Measurements from ENCODE around the gene TSSC4. TPM values are rescaled to one million over a fixed set of nuclear protein-coding genes. Genes with fewer than 3 reads are reported as not detected.

TSSC4 gene
- total RNA-seq, 1 donor, result 54.8 TPM

GRCh38 chr11:2423157-2424025 lies 22.8 kb downstream of the TSSC4 start:
- H3K4me3 ChIP-seq (ENCODE audit: low read depth, low read length), result no peak overlapping the region
- no peak for DNase-seq (ENCODE audit: low read depth)
- TF ChIP-seq CTCF (IDR thresholded peaks at IDR 0.05; ENCODE audit: insufficient read depth, low read depth, low read length), result no peak

- no peak overlapping the region for H3K4me3 ChIP-seq (ENCODE audit: low read depth, low read length)
- no peak for DNase-seq (ENCODE audit: low read depth)
- no peak for TF ChIP-seq CTCF (IDR thresholded peaks at IDR 0.05; ENCODE audit: insufficient read depth, low read depth, low read length)
Observed at GRCh38 chr11:2424811-2425495, 24.4 kb downstream of the TSSC4 start.

- TF ChIP-seq CTCF (IDR thresholded peaks at IDR 0.05; ENCODE audit: insufficient read depth, low read depth, low read length), result no peak
- no peak for DNase-seq (ENCODE audit: low read depth)
- no peak overlapping the region for H3K4me3 ChIP-seq (ENCODE audit: low read depth, low read length)
Observed at GRCh38 chr11:2425506-2425905, 25.0 kb downstream of the TSSC4 start.

GRCh38 chr11:2426221-2426620 lies 25.7 kb downstream of the TSSC4 start:
- TF ChIP-seq CTCF (IDR thresholded peaks at IDR 0.05; ENCODE audit: insufficient read depth, low read depth, low read length), result no peak
- no peak for DNase-seq (ENCODE audit: low read depth)
- H3K4me3 ChIP-seq (ENCODE audit: low read depth, low read length), result no peak overlapping the region

GRCh38 chr11:2426826-2427521 lies 26.4 kb downstream of the TSSC4 start:
- H3K4me3 ChIP-seq (ENCODE audit: low read depth, low read length), result no peak overlapping the region
- no peak for TF ChIP-seq CTCF (IDR thresholded peaks at IDR 0.05; ENCODE audit: insufficient read depth, low read depth, low read length)
- DNase-seq (ENCODE audit: low read depth), result no peak

GRCh38 chr11:2427721-2428321 lies 27.3 kb downstream of the TSSC4 start:
- H3K4me3 ChIP-seq (ENCODE audit: low read depth, low read length), result no peak overlapping the region
- DNase-seq (ENCODE audit: low read depth), result no peak
- no peak for TF ChIP-seq CTCF (IDR thresholded peaks at IDR 0.05; ENCODE audit: insufficient read depth, low read depth, low read length)

All from fibroblast of villous mesenchyme (primary cell).